ENCODE measurements around the gene NRXN2. TPM values are rescaled to one million over a fixed set of nuclear protein-coding genes. Genes with fewer than 3 reads are reported as not detected.

The NRXN2 gene
- polyA plus RNA-seq, 1 experiment, result 0.20 TPM

DNA sequence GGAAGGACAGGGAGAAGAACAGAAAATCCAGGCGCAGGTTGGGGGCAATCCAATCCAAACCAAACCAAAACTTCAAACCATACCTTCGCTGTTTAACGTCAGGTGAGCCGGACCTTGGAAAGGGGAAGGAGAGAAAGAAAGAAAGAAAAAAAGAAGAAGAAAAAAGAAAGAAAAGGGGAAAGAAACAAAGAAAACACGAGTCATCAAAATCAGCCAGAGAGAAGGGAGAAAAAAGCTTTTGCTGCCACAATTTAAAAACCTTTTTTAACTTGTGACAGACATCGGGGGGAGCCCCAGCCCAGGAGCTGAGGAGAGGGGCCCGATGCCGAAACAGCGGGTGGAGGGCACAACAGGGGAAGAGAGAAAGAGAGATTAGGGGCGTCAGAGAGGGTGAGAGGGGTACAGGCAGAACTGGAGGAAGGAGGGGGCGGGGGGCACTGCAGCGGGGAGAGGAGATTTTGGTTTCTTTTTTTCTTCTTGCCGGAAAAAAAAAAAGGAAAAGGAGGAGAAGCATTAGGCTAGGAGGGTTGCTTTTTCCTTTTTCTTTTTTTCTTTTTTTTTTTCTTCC, 30.1 kb downstream of the NRXN2 start:
- Histone ChIP-seq H3K27me3 (ENCODE audit: control insufficient read depth, insufficient read depth, low read length) (peaks cover 44% of the 10 kb centered on the region), H3K36me3 (ENCODE audit: control insufficient read depth, insufficient read depth, low read length) (no peaks in the 10 kb centered on the region), H3K4me3 (ENCODE audit: low read depth, low read length) (no peak overlapping the region)
- DNase-seq (ENCODE audit: low read depth), result no peak
- POLR2A ChIA-PET, result no interaction called here
- CTCF ChIA-PET, result interaction anchor here (0.6 kb wide), 1 partner anchor 40 kb away, joined by 3 read pairs; no protein-coding TSS in a partner anchor
- TF ChIP-seq, protein P1, sequence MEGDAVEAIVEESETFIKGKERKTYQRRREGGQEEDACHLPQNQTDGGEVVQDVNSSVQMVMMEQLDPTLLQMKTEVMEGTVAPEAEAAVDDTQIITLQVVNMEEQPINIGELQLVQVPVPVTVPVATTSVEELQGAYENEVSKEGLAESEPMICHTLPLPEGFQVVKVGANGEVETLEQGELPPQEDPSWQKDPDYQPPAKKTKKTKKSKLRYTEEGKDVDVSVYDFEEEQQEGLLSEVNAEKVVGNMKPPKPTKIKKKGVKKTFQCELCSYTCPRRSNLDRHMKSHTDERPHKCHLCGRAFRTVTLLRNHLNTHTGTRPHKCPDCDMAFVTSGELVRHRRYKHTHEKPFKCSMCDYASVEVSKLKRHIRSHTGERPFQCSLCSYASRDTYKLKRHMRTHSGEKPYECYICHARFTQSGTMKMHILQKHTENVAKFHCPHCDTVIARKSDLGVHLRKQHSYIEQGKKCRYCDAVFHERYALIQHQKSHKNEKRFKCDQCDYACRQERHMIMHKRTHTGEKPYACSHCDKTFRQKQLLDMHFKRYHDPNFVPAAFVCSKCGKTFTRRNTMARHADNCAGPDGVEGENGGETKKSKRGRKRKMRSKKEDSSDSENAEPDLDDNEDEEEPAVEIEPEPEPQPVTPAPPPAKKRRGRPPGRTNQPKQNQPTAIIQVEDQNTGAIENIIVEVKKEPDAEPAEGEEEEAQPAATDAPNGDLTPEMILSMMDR (IDR thresholded peaks at IDR 0.05; ENCODE audit: insufficient read depth, low read depth, low read length), result no peak

DNA sequence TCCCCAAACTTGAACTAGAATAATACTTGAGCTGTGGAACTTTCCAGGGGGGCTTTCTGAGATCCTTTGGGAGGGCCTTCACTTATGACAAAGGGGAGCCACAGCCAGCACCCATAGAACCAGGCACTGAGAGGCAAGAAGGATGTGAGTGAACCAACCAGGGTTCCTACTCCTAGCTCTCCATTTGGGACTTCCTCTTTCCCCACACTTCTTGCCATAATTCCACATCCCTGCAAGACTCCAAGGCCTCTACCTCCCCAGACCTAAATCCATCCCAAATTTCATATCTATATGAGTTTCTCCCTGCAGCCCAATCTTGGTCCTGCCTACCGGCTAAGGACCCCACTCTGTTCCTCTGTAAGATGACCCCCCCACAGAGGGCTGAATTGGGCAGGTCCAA, 31.5 kb downstream of the NRXN2 start:
- no peak for DNase-seq (ENCODE audit: low read depth)
- CTCF ChIA-PET, result no interaction called here
- Histone ChIP-seq H3K36me3 (ENCODE audit: control insufficient read depth, insufficient read depth, low read length) (no peaks in the 10 kb centered on the region), H3K27me3 (ENCODE audit: control insufficient read depth, insufficient read depth, low read length) (peaks cover 38% of the 10 kb centered on the region), H3K4me3 (ENCODE audit: low read depth, low read length) (no peak overlapping the region)
- POLR2A ChIA-PET, result no interaction called here
- TF ChIP-seq, protein P1 (IDR thresholded peaks at IDR 0.05; ENCODE audit: insufficient read depth, low read depth, low read length), result no peak

DNA sequence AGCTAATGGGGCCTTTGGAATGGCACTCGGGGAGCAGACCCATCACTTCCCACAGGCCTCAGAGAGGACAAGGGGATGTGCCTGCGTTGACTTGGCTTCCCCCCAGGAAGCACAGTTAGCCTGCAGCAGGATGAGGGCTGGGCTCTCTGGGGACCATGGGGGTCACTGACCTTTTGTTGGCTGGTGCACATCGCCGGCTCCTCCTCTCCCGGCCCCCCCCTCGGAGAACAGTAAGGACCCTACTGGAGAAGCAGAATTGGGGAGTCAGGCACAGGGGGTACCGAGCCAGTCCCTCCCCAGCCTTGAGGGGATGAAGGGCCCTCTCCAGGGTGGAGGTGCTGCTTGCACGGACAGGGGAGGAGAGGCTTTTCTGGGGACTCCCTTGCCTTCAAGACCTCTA, 32.8 kb downstream of the NRXN2 start:
- TF ChIP-seq, protein P1 (IDR thresholded peaks at IDR 0.05; ENCODE audit: insufficient read depth, low read depth, low read length), result no peak
- Histone ChIP-seq H3K4me3 (ENCODE audit: low read depth, low read length) (no peak overlapping the region), H3K27me3 (ENCODE audit: control insufficient read depth, insufficient read depth, low read length) (peaks cover 35% of the 10 kb centered on the region), H3K36me3 (ENCODE audit: control insufficient read depth, insufficient read depth, low read length) (no peaks in the 10 kb centered on the region)
- ChIA-PET POLR2A (no interaction called here), CTCF (interaction anchor here (1.9 to 2.5 kb wide), 4 partner anchors 15 to 32 kb away, joined by 8 to 29 read pairs (median 16); no protein-coding TSS in a partner anchor)
- DNase-seq (ENCODE audit: low read depth), result no peak

DNA sequence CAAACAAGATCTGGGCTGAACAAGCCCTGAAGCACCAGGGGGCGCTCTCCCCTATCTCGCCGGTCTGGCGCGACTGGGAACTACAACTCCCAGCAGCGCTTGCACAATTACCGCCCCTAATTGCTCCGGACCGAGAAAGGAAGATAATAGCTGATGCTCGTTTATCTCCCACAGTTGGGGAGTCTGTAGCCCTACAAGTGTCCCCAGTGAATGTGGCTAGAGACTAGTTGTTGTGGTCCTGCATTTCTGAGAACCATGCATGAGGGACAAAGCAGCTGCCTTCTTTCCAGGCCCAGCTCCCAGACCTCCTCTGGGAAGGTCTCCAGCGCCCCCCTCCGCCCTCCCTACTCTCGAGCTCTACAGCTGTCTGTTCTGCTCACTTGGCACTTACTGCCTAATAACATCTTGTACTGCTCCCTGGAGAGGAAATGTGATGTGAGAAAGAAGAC, 34.4 kb downstream of the NRXN2 start:
- Histone ChIP-seq H3K27me3 (ENCODE audit: control insufficient read depth, insufficient read depth, low read length) (peaks cover 27% of the 10 kb centered on the region), H3K36me3 (ENCODE audit: control insufficient read depth, insufficient read depth, low read length) (no peaks in the 10 kb centered on the region), H3K4me3 (ENCODE audit: low read depth, low read length) (peak overlapping the region; percentile 36)
- TF ChIP-seq, protein P1 (IDR thresholded peaks at IDR 0.05; ENCODE audit: insufficient read depth, low read depth, low read length), result peak; percentile 86
- CTCF ChIA-PET, result interaction anchor here (0.7 to 3.2 kb wide), 37 partner anchors 8 to 346 kb away, joined by 3 to 36 read pairs (median 4); partner anchors contain the start of gene PYGM
- DNase-seq (ENCODE audit: low read depth), result peak; percentile 17
- POLR2A ChIA-PET, result interaction anchor here (0.6 to 0.9 kb wide), 2 partner anchors 18 to 23 kb away, joined by 3 to 5 read pairs; no protein-coding TSS in a partner anchor

DNA sequence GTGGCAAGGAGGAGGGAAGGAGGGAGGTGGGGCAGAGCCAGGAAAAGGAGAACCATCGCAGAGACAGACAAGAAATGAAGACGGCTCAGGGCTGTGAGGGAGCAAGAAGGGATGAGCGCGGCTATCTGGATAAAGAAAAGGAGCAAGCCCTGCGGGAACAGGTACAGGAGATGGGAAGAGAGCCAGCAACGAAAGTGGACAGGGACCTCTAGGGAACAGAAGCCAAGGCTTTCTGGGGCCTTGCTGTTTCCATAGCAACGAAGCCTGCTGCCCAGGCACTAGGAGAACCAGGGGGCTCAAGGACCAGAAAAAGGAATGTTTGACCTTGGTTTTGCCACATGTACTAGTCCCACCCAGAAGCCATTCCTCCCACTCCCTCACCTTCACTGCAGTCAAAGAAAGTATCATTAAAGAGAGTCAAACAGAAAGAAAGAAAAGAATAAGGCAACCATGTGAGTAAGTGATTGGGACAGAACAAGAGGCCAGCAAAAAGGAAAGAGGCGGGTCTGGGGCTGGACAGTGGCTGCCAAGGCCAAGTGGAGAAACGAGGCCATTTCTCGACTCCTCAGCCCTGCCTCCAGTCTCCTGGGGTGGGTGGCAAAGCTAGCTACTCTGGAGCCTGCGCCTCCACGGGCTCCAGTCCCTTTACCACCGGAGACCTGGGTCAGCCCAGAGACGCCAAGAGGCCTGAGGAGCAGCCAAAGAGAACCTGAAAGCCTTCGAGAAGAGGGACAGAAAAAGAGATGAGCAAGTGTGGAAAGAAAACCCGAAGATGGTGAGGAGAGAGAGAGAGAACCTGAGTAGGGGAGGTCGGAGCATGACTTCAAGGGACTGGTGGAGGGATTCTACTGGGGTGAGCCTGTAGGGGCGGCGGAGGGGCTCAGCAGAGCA, 35.1 kb downstream of the NRXN2 start:
- H3K36me3 ChIP-seq (ENCODE audit: control insufficient read depth, insufficient read depth, low read length), result no peaks in the 10 kb centered on the region
- H3K27me3 ChIP-seq (ENCODE audit: control insufficient read depth, insufficient read depth, low read length), result peaks cover 21% of the 10 kb centered on the region
- TF ChIP-seq, protein P1 (IDR thresholded peaks at IDR 0.05; ENCODE audit: insufficient read depth, low read depth, low read length), result no peak
- DNase-seq (ENCODE audit: low read depth), result no peak
- ChIA-PET POLR2A (no interaction called here), CTCF (interaction anchor here (0.6 to 3.2 kb wide), 33 partner anchors 9 to 346 kb away, joined by 3 to 36 read pairs (median 4); partner anchors contain the start of genes PYGM and RASGRP2)
- no peak overlapping the region for H3K4me3 ChIP-seq (ENCODE audit: low read depth, low read length)
